ENCODE data around the gene LIN37. TPM values are rescaled to one million over a fixed set of nuclear protein-coding genes. Genes with fewer than 3 reads are reported as not detected.

LIN37 gene
- total RNA-seq, 2 donors from 2014 or later: 9.9 to 30.5 TPM

DNA sequence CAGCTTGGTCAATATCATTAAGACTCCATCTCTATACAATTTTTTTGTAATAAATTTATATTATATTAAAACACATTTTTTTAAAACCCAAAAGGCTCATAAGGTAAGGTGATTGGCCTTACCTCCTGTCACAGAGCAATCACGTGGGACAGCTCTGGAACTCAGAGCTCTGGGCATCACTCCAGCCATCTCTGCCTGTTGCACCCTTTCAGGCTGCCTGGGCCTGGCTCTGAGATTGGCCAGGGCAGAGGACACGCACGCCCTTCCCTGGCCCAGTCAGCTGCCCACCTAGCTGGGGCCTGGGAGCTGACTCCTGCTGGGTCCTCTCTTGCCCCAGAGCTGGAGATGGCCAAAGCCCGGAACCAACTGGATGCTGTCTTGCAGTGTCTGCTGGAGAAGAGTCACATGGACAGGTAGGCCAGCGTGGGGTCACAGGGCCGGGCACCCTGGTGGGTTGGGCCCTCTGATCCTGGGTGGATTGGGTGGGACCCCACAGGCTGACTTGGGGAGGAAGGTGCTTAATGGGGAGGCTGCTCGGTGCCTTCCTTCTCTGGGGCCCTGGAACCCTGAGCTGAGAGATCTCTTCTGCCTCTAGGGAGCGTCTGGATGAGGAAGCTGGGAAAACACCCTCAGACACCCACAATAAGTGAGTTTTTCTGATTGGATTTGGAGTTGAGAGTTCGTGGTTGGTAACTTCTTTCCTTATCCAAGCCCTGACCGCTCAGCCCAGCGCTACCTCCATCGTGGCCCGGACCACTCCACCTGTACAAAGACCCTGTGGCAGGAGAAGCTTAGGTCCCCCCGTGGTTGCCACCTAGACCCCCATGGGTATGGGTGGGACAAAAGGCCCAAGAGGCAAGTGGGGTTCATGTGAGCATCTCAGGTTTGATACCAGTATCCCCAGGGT is 3.7 kb downstream of the LIN37 start:
- no peaks in the 10 kb centered on the region for H3K27me3 ChIP-seq (replicated peaks; ENCODE audit: insufficient read depth)
- DNase-seq (ENCODE audit: low spot score) (no peak), ATAC-seq (ENCODE audit: insufficient number of reproducible peaks, low FRiP score, low read depth) (no peak)
- peaks cover 19% of the 10 kb centered on the region for H3K36me3 ChIP-seq
- no peak overlapping the region for H3K27ac ChIP-seq
- no peak overlapping the region for H3K4me3 ChIP-seq
- no peaks in the 10 kb centered on the region for H3K9me3 ChIP-seq
- peaks cover 21 to 51% of the 10 kb centered on the region in 2 donors for H3K4me1 ChIP-seq (ENCODE audit: control insufficient read depth in 1 of 2, low read depth in 2 of 2)
- TF ChIP-seq, protein P1, sequence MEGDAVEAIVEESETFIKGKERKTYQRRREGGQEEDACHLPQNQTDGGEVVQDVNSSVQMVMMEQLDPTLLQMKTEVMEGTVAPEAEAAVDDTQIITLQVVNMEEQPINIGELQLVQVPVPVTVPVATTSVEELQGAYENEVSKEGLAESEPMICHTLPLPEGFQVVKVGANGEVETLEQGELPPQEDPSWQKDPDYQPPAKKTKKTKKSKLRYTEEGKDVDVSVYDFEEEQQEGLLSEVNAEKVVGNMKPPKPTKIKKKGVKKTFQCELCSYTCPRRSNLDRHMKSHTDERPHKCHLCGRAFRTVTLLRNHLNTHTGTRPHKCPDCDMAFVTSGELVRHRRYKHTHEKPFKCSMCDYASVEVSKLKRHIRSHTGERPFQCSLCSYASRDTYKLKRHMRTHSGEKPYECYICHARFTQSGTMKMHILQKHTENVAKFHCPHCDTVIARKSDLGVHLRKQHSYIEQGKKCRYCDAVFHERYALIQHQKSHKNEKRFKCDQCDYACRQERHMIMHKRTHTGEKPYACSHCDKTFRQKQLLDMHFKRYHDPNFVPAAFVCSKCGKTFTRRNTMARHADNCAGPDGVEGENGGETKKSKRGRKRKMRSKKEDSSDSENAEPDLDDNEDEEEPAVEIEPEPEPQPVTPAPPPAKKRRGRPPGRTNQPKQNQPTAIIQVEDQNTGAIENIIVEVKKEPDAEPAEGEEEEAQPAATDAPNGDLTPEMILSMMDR (IDR thresholded peaks at IDR 0.05): no peak

DNA sequence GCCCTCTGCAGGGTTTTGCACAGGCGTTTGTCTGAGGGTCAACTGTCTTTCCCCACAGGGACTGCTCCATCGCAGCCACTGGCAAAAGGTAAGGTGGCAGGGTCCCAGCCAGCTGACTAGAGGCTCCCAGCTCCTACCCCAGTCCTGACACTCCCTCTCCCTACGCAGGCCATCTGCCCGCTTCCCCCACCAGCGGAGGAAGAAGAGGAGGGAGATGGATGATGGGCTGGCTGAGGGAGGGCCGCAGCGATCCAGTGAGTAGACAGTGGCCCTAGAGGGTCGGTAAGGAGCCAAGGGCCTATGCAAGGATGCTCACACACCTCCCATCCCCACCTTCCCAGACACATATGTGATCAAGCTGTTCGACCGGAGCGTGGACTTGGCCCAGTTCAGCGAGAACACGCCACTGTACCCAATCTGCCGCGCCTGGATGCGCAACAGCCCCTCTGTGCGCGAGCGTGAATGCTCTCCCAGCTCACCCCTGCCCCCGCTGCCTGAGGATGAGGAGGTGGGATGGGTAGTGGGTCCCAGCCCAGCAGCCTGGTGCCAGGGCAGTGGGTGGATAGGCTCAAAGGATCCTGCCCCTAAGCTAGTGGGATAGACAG is 4.5 kb downstream of the LIN37 start:
- TF ChIP-seq, protein P1 (IDR thresholded peaks at IDR 0.05): no peak
- no peak for DNase-seq (ENCODE audit: low spot score)
- Histone ChIP-seq H3K27me3 (replicated peaks; ENCODE audit: insufficient read depth) (no peaks in the 10 kb centered on the region), H3K9me3 (no peaks in the 10 kb centered on the region), H3K4me3 (no peak overlapping the region), H3K4me1 (ENCODE audit: control insufficient read depth in 1 of 2, low read depth in 2 of 2) (peaks cover 17 to 51% of the 10 kb centered on the region in 2 donors), H3K36me3 (peaks cover 19% of the 10 kb centered on the region), H3K27ac (no peak overlapping the region)
- no peak for ATAC-seq (ENCODE audit: insufficient number of reproducible peaks, low FRiP score, low read depth)

DNA sequence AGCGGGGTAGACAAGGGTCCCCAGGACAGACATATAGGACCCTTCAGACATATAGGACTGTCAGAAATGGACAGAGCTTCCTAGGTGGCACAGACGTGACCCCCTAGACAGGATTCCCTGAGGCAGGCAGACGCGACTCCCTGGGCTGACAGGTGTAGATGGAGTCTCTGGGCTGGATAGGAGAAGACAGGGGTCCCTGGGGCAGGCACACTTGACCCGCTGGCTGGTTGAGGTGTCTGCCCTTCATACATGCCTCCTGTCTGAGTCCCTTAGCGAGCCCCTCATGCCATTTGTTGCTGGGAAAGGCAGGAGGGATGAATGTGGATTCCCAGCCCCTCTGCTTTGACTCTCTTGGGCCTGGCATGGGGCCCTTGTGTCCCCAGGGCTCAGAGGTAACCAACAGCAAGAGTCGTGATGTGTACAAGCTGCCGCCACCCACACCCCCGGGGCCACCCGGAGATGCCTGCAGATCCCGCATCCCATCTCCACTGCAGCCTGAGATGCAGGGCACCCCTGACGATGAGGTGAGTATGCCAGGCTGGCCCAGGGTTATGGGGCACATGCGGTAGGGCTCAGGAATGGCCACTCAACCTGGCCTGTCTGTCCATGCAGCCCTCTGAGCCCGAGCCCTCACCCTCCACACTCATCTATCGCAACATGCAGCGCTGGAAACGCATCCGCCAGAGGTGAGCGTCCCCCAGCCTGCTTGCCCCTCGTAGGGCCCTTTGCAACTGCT is 5.4 kb downstream of the LIN37 start:
- H3K27me3 ChIP-seq (replicated peaks; ENCODE audit: insufficient read depth): no peaks in the 10 kb centered on the region
- DNase-seq (ENCODE audit: low spot score): no peak
- H3K4me3 ChIP-seq: no peak overlapping the region
- H3K36me3 ChIP-seq: peaks cover 19% of the 10 kb centered on the region
- peaks cover 19 to 53% of the 10 kb centered on the region in 2 donors for H3K4me1 ChIP-seq (ENCODE audit: control insufficient read depth in 1 of 2, low read depth in 2 of 2)
- TF ChIP-seq, protein P1 (IDR thresholded peaks at IDR 0.05): no peak
- no peak for ATAC-seq (ENCODE audit: insufficient number of reproducible peaks, low FRiP score, low read depth)
- H3K9me3 ChIP-seq: no peaks in the 10 kb centered on the region
- H3K27ac ChIP-seq: peak overlapping the region in 1 of 2 donors; percentile 98

DNA sequence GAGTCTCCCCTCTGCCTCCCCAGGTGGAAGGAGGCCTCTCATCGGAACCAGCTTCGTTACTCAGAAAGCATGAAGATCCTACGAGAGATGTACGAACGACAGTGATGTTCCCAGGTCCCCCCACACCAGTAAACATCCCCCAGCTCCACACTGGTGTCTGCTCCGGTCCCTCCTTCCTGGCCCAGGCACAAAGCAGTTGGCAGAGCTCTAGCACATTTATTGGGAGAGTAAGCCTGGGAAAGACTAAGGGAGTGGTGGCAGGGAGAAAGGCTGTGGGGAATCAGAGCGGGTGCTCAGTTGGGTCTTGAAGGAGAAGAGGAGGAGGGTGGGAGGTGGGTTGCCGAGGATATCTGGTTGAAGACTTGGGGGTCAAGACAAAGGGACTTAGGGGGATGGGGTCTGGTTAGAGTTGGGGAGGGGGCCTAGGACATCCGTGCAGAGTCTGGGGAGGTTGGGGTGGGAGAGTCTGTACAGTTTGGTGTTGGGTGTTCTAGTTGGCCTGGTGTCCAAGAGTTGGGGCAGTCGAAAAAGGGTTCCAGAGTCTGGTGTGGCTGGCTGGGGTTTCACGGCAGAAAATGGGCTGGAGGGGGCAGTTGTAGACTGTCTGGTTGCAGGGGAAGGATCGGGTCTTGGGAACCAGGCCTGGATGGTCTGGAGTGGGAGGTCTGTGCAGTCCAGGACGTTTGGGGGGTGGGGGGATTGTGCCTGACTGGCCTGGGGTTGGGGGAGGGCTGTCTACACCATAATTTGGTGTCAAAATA is 6.2 kb downstream of the LIN37 start:
- peak overlapping the region; percentile 77 for H3K4me3 ChIP-seq
- H3K9me3 ChIP-seq: no peaks in the 10 kb centered on the region
- peaks cover 19% of the 10 kb centered on the region for H3K36me3 ChIP-seq
- H3K27me3 ChIP-seq (replicated peaks; ENCODE audit: insufficient read depth): no peaks in the 10 kb centered on the region
- ATAC-seq (ENCODE audit: insufficient number of reproducible peaks, low FRiP score, low read depth) (no peak), DNase-seq (ENCODE audit: low spot score) (no peak)
- H3K4me1 ChIP-seq (ENCODE audit: control insufficient read depth in 1 of 2, low read depth in 2 of 2): peaks cover 15 to 53% of the 10 kb centered on the region in 2 donors
- TF ChIP-seq, protein P1 (IDR thresholded peaks at IDR 0.05): no peak
- peak overlapping the region; percentile 98 to 99 for H3K27ac ChIP-seq
